ENCODE data around the gene CLIC6. TPM values are rescaled to one million over a fixed set of nuclear protein-coding genes. Genes with fewer than 3 reads are reported as not detected.

Gene CLIC6
- total RNA-seq, 1 donor from 2014 or later, result 12.3 TPM

DNA sequence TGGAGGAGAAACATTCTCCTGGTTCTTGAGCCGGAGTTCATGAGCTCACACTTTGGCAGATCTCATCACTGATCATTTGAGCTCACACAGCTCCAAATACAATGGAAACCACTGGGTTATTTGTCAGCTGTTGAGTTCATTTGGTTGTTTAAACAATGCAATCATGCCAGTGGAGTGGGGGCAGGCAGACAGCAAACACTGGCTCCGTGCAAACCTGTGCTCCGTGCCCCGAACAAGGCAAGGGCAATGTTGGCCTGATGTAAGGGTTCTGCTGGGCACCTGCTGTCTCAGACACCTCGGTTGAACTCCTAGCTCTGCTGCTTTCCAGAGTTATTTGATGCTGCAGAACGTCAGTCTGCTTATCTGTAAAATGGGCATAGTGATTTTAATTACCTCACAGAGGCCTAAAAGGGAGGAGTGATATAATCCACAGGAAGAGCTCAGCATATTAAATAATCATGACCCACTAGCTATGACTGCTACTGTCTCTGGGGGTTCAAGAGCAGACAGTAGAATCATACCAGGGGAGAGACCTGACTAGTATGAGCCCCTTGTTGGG, 20.0 kb upstream of the CLIC6 start:
- Histone ChIP-seq H3K27ac (no peak overlapping the region), H3K4me3 (no peak overlapping the region), H3K4me1 (no peaks in the 10 kb centered on the region), H3K27me3 (no peaks in the 10 kb centered on the region), H3K36me3 (no peaks in the 10 kb centered on the region), H3K9me3 (no peaks in the 10 kb centered on the region)
- no peak for DNase-seq
- intact Hi-C loops (cut with DNase I), result no loop called here
- TF ChIP-seq, protein P1, sequence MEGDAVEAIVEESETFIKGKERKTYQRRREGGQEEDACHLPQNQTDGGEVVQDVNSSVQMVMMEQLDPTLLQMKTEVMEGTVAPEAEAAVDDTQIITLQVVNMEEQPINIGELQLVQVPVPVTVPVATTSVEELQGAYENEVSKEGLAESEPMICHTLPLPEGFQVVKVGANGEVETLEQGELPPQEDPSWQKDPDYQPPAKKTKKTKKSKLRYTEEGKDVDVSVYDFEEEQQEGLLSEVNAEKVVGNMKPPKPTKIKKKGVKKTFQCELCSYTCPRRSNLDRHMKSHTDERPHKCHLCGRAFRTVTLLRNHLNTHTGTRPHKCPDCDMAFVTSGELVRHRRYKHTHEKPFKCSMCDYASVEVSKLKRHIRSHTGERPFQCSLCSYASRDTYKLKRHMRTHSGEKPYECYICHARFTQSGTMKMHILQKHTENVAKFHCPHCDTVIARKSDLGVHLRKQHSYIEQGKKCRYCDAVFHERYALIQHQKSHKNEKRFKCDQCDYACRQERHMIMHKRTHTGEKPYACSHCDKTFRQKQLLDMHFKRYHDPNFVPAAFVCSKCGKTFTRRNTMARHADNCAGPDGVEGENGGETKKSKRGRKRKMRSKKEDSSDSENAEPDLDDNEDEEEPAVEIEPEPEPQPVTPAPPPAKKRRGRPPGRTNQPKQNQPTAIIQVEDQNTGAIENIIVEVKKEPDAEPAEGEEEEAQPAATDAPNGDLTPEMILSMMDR (IDR thresholded peaks at IDR 0.05), result no peak
- ATAC-seq, result no peak

DNA sequence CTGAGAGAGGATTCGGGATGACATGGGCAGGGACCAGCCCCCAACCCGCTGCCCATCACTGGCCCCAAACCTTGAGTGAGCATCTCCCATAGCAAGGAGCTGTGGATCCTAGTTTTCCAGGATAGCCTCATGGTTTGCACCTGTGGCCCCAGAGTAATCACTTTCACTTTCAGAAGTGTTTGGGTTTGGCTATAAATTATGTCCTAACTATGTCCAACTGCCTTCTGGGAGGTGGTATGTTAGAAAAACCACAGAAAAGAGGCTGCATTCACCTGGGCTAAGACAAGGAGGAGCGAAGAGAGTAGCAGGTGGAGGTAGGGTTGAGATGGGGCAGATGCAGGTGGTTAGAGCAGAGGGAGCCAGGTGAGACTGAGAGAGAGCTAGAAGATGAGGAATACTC, 19.4 kb upstream of the CLIC6 start:
- DNase-seq (no peak), ATAC-seq (no peak)
- H3K9me3 ChIP-seq, result no peaks in the 10 kb centered on the region
- H3K4me1 ChIP-seq, result no peaks in the 10 kb centered on the region
- no peaks in the 10 kb centered on the region for H3K27me3 ChIP-seq
- H3K36me3 ChIP-seq, result no peaks in the 10 kb centered on the region
- no peak overlapping the region for H3K4me3 ChIP-seq
- no peak overlapping the region for H3K27ac ChIP-seq
- TF ChIP-seq, protein P1 (IDR thresholded peaks at IDR 0.05), result no peak
- intact Hi-C loops (cut with DNase I), result no loop called here

DNA sequence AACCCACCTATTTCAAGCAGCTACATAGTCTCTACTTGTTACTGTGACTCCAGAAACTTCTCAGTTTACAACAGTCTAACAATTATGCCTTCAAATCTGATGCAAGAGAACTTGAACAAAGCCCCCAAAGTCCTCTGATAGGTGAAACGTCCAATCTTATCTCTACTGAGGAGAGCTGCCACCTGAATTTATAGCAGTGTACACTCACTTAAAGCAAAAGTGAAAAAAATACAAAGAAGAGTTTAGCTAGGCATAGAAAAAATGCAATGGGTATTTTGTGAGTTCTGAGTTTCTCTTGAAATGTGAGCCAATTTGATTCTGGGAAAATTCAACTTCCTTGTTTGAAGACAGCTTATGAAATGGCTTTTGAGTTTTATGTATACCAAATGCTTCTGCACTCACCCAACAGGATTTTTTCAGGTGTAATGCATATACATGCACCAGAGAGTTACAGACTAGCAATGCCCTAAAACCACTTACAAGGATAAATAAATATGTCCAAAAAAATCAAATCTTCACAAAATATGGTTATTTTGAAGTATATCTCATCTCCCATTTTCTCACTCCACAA, 17.8 kb upstream of the CLIC6 start:
- DNase-seq (no peak), ATAC-seq (no peak)
- no peak overlapping the region for H3K27ac ChIP-seq
- intact Hi-C loops (cut with DNase I), result no loop called here
- TF ChIP-seq, protein P1 (IDR thresholded peaks at IDR 0.05), result no peak
- no peaks in the 10 kb centered on the region for H3K27me3 ChIP-seq
- H3K36me3 ChIP-seq, result no peaks in the 10 kb centered on the region
- H3K4me3 ChIP-seq, result no peak overlapping the region
- no peaks in the 10 kb centered on the region for H3K4me1 ChIP-seq
- H3K9me3 ChIP-seq, result no peaks in the 10 kb centered on the region

DNA sequence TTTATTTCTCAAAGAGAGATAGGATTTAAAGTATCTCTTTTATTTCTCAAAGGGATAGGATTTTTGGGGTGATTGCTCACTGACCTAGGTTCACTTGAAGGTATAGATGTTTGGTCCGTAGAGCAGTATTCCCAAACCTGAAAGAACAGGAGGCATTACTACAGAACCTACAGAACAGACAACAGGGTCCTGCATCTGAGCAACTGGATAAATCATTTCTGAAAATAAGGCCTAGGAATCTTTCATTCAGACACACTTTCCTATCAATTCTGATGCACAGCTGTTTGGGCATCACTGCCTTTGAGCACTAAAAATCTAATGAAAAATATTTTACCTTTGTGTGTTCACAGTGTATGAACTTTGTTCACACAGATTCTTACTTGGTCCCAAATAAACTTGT, 17.2 kb upstream of the CLIC6 start:
- no peaks in the 10 kb centered on the region for H3K36me3 ChIP-seq
- H3K27me3 ChIP-seq, result peaks cover 1% of the 10 kb centered on the region
- no peaks in the 10 kb centered on the region for H3K4me1 ChIP-seq
- TF ChIP-seq, protein P1 (IDR thresholded peaks at IDR 0.05), result no peak
- ATAC-seq (no peak), DNase-seq (no peak)
- no peak overlapping the region for H3K4me3 ChIP-seq
- intact Hi-C loops (cut with DNase I), result no loop called here
- H3K27ac ChIP-seq, result no peak overlapping the region
- H3K9me3 ChIP-seq, result no peaks in the 10 kb centered on the region

GRCh38 chr21:34653522-34653921, 15.3 kb upstream of the CLIC6 start:
- H3K9me3 ChIP-seq, result no peaks in the 10 kb centered on the region
- H3K4me3 ChIP-seq, result no peak overlapping the region
- peaks cover 7% of the 10 kb centered on the region for H3K27me3 ChIP-seq
- no peaks in the 10 kb centered on the region for H3K4me1 ChIP-seq
- no peak for ATAC-seq
- no peaks in the 10 kb centered on the region for H3K36me3 ChIP-seq
- H3K27ac ChIP-seq, result no peak overlapping the region
- DNase-seq, result no peak
- TF ChIP-seq, protein P1 (IDR thresholded peaks at IDR 0.05), result no peak
- intact Hi-C loops (cut with DNase I), result no loop called here

GRCh38 chr21:34661848-34662247, 6.9 kb upstream of the CLIC6 start:
- peaks cover 13% of the 10 kb centered on the region for H3K9me3 ChIP-seq
- ATAC-seq (no peak), DNase-seq (no peak)
- H3K4me1 ChIP-seq, result no peaks in the 10 kb centered on the region
- H3K36me3 ChIP-seq, result no peaks in the 10 kb centered on the region
- TF ChIP-seq, protein P1 (IDR thresholded peaks at IDR 0.05), result no peak
- intact Hi-C loops (cut with DNase I), result no loop called here
- no peak overlapping the region for H3K27ac ChIP-seq
- no peak overlapping the region for H3K4me3 ChIP-seq
- H3K27me3 ChIP-seq, result peaks cover 3% of the 10 kb centered on the region

Data from upper lobe of right lung (tissue), 1 donor.